ENCODE results near the gene CTNND2. TPM values are rescaled to one million over a fixed set of nuclear protein-coding genes. Genes with fewer than 3 reads are reported as not detected.

Gene CTNND2
- total and polyA plus RNA-seq, 9 of the 15 experiments (the other 6 are each of a cell fraction or from before 2014, with no cell fraction given): 0.03 to 0.35 TPM; not detected in 7

GRCh38 chr5:11482011-11482410, 422.2 kb downstream of the CTNND2 start:
- ChIA-PET CTCF (ENCODE audit: low intra/inter-chr PET ratio) (no interaction called here), POLR2A (no interaction called here)
- Histone ChIP-seq H3K9me1 (ENCODE audit: control insufficient read depth, insufficient read depth, low read length) (no peaks in the 10 kb centered on the region), H3K4me3 (no peak overlapping the region), H4K20me1 (replicated peaks; ENCODE audit: control insufficient read depth, insufficient read depth, low read length) (no peaks in the 10 kb centered on the region), H3K9me3 (replicated peaks; ENCODE audit: control insufficient read depth, insufficient read depth, low read depth, low read length) (no peaks in the 10 kb centered on the region), H3K4me1 (replicated peaks in 1 of 2; ENCODE audit: control insufficient read depth in 2 of 2, insufficient read depth in 2 of 2, low read length in 2 of 2) (no peaks in the 10 kb centered on the region), H3K4me2 (ENCODE audit: insufficient read depth, low read length) (no peak overlapping the region), H2AFZ (ENCODE audit: low read depth, low read length) (no peak overlapping the region), H3K27me3 (ENCODE audit: control insufficient read depth in 2 of 2, insufficient read depth in 2 of 2, low read length in 2 of 2) (no peaks in the 10 kb centered on the region), H3K79me2 (ENCODE audit: control insufficient read depth, insufficient read depth, low read length) (no peaks in the 10 kb centered on the region), H3K27ac (ENCODE audit: extremely low read depth, low read depth, low read length) (no peak overlapping the region), H3K36me3 (ENCODE audit: control insufficient read depth, insufficient read depth, low read length) (no peaks in the 10 kb centered on the region), H3K9ac (ENCODE audit: insufficient read depth in 1 of 2, low read depth in 2 of 2, low read length in 2 of 2) (no peak overlapping the region)
- TF ChIP-seq PHF21A (IDR thresholded peaks at IDR 0.05; ENCODE audit: borderline replicate concordance, low read depth): no peak
- no peak for TF ChIP-seq TOE1 (IDR thresholded peaks at IDR 0.05; ENCODE audit: borderline replicate concordance)
- no peak for TF ChIP-seq TOE1 (CRISPR knock-in tag; IDR thresholded peaks at IDR 0.05; ENCODE audit: borderline replicate concordance, low read depth)
- TF ChIP-seq HNRNPH1 (optimal IDR thresholded peaks at IDR 0.05; ENCODE audit: low read depth, low read length): no peak
- TF ChIP-seq ZSCAN29 (IDR thresholded peaks at IDR 0.05): no peak
- no peak for TF ChIP-seq ELF1 (tag; IDR thresholded peaks at IDR 0.05)
- TF ChIP-seq BCOR (IDR thresholded peaks at IDR 0.05): no peak
- ATAC-seq (no peak), DNase-seq (ENCODE audit: extremely low read depth in 1 of 4, low spot score in 3 of 4) (no peak), FAIRE-seq (no peak)
- WGBS (ENCODE audit: insufficient coverage, low coverage, missing lambda C conversion rate): 3% methylated on average over 4 of the region's 4 CpGs
- intact Hi-C loops (cut with micrococcal nuclease): no loop called here
- in situ Hi-C loops (cut with MboI): no loop called here
- BruUV-seq (replicated peaks): no TSS peak

- Histone ChIP-seq H3K9me1 (ENCODE audit: control insufficient read depth, insufficient read depth, low read length) (no peaks in the 10 kb centered on the region), H3K9ac (ENCODE audit: insufficient read depth in 1 of 2, low read depth in 2 of 2, low read length in 2 of 2) (no peak overlapping the region), H3K79me2 (ENCODE audit: control insufficient read depth, insufficient read depth, low read length) (no peaks in the 10 kb centered on the region), H3K36me3 (ENCODE audit: control insufficient read depth, insufficient read depth, low read length) (no peaks in the 10 kb centered on the region), H3K4me3 (no peak overlapping the region), H3K4me2 (ENCODE audit: insufficient read depth, low read length) (no peak overlapping the region), H3K4me1 (replicated peaks in 1 of 2; ENCODE audit: control insufficient read depth in 2 of 2, insufficient read depth in 2 of 2, low read length in 2 of 2) (no peaks in the 10 kb centered on the region), H3K27me3 (ENCODE audit: control insufficient read depth in 2 of 2, insufficient read depth in 2 of 2, low read length in 2 of 2) (no peaks in the 10 kb centered on the region), H4K20me1 (replicated peaks; ENCODE audit: control insufficient read depth, insufficient read depth, low read length) (no peaks in the 10 kb centered on the region), H2AFZ (ENCODE audit: low read depth, low read length) (no peak overlapping the region), H3K9me3 (replicated peaks; ENCODE audit: control insufficient read depth, insufficient read depth, low read depth, low read length) (no peaks in the 10 kb centered on the region), H3K27ac (ENCODE audit: extremely low read depth, low read depth, low read length) (no peak overlapping the region)
- POLR2A ChIA-PET: no interaction called here
- DNase-seq (ENCODE audit: extremely low read depth in 1 of 4, low spot score in 3 of 4) (no peak), ATAC-seq (no peak), FAIRE-seq (no peak)
- intact Hi-C loops (cut with micrococcal nuclease): no loop called here
- no TSS peak for BruUV-seq (replicated peaks)
- WGBS (ENCODE audit: insufficient coverage, low coverage, missing lambda C conversion rate): 18% methylated on average over 3 of the region's 3 CpGs
- in situ Hi-C loops (cut with MboI): no loop called here
- CTCF ChIA-PET (ENCODE audit: low intra/inter-chr PET ratio): no interaction called here
- no peak for TF ChIP-seq ZC3H4 (CRISPR knock-in tag; IDR thresholded peaks at IDR 0.05; ENCODE audit: borderline replicate concordance)
- TF ChIP-seq KAT7 (CRISPR knock-in tag; IDR thresholded peaks at IDR 0.05; ENCODE audit: borderline replicate concordance): no peak
- TF ChIP-seq ETS1 (conservative IDR thresholded peaks at IDR 0.05; ENCODE audit: control insufficient read depth, low read depth, low read length): no peak
- TF ChIP-seq ZBTB34 (CRISPR knock-in tag; IDR thresholded peaks at IDR 0.05): no peak
- no peak for TF ChIP-seq RBM22 (IDR thresholded peaks at IDR 0.05; ENCODE audit: low read depth, low read length, poor library complexity, severe bottlenecking)
- TF ChIP-seq FOXO4 (CRISPR knock-in tag; IDR thresholded peaks at IDR 0.05): no peak
- no peak for TF ChIP-seq DIDO1 (tag; IDR thresholded peaks at IDR 0.05; ENCODE audit: low read depth)
Observed at GRCh38 chr5:11477786-11478185, 426.5 kb downstream of the CTNND2 start.

Measured in K562 (cell line).